HG03135 (cell line): ENCODE results near the gene RRP9.
"Not testable (repeated sequence)": the region's sequence is repeated elsewhere in the genome, so short reads cannot be mapped to it uniquely, and the experiment has no call there.

Experiments used
- ATAC-seq: cut with Tn5 transposase; IDR thresholded peaks from one replicate; pipeline ENCODE4 v1.9.1; 2021; ENCODE audit warnings: mild to moderate bottlenecking, moderate library complexity; ENCODE audit not compliant: unreplicated experiment

Gene RRP9

GRCh38 chr3:51941798-51942602, at the start of gene RRP9, which contains the start of gene PARP3:
Gene RRP9 (minus strand): TSS chr3:51941904. CDS start chr3:51941867, 37 bp downstream.
Gene PARP3 (plus strand): TSS chr3:51942363. CDS start chr3:51943356, 993 bp downstream.
- ATAC-seq: peak; percentile 88

- not testable (repeated sequence) for ATAC-seq
Measured at GRCh38 chr3:51990501-51990971, 48.8 kb upstream of the RRP9 start.

GRCh38 chr3:51988286-51989146, 46.8 kb upstream of the RRP9 start:
- ATAC-seq: no peak

GRCh38 chr3:51987568-51987967, 45.9 kb upstream of the RRP9 start:
- ATAC-seq: no peak

- ATAC-seq: no peak
Measured at GRCh38 chr3:51986010-51986947, 44.6 kb upstream of the RRP9 start.

- ATAC-seq: no peak
Measured at GRCh38 chr3:51985063-51985462, 43.4 kb upstream of the RRP9 start.

GRCh38 chr3:51984269-51984647, 42.6 kb upstream of the RRP9 start:
- no peak for ATAC-seq

GRCh38 chr3:51983578-51984268, 42.0 kb upstream of the RRP9 start:
- no peak for ATAC-seq

- peak; percentile 62 for ATAC-seq
Measured at GRCh38 chr3:51982838-51983577, 41.3 kb upstream of the RRP9 start, which contains the start of gene ACY1. Gene ACY1 (plus strand): TSS chr3:51983535. CDS start chr3:51984065, 530 bp downstream.

- peak; percentile 43 for ATAC-seq
Measured at GRCh38 chr3:51982352-51982837, 40.7 kb upstream of the RRP9 start.

- no peak for ATAC-seq
Measured at GRCh38 chr3:51980253-51980652, 38.5 kb upstream of the RRP9 start.

- ATAC-seq: no peak
Measured at GRCh38 chr3:51978143-51978502, 36.4 kb upstream of the RRP9 start.

- no peak for ATAC-seq
Measured at GRCh38 chr3:51977446-51978142, 35.9 kb upstream of the RRP9 start.

GRCh38 chr3:51975852-51976549, 34.3 kb upstream of the RRP9 start:
- ATAC-seq: no peak

- ATAC-seq: peak; percentile 61
Measured at GRCh38 chr3:51974963-51975851, 33.5 kb upstream of the RRP9 start, which contains the start of gene ABHD14A. Gene ABHD14A (plus strand): TSS chr3:51975064. CDS start chr3:51975136, 72 bp downstream.

GRCh38 chr3:51974277-51974962, 32.7 kb upstream of the RRP9 start:
- peak; percentile 2 for ATAC-seq
